ENCODE data around the gene MYO15B.

- TF ChIP-seq CTCF (conservative IDR thresholded peaks at IDR 0.05; ENCODE audit: low read length) (no peak), EZH2phosphoT487 (IDR thresholded peaks at IDR 0.05; ENCODE audit: borderline replicate concordance, low read depth, low read length) (no peak)
Observed at GRCh38 chr17:75646638-75646992, 59.0 kb downstream of the MYO15B start.

All from OCI-LY7 (cell line).